ENCODE measurements around the gene CST11. TPM values are rescaled to one million over a fixed set of nuclear protein-coding genes. Genes with fewer than 3 reads are reported as not detected.
A peak's percentile ranks its signal among the peaks of the same experiment; 100 is the strongest.

The CST11 gene
- total and polyA plus RNA-seq, 7 experiments from 2014 or later = not detected

DNA sequence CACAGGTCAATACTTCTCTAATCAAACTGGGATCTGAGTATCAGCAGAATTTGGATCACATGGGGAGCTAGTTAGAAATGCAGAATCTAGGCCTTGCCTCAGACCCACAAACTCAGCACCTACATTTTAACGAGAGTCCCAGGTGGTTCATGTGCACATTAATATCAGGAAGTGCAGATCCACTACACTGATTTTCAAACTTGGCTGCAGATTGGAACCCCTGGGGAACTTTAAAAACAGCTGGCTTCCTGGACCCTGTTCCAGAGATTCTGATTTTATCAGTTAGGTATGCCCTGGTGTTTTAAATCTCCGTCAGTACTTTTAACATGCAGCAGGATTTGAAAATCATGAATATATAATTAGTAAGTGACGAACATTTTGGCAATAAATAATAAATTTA lies 36.3 kb upstream of the CST11 start:
- Mint-ChIP-seq H3K27me3 (peaks cover 0 to 5% (median 0%) of the 10 kb centered on the region in 5 donors), H3K9me3 (no peaks in the 10 kb centered on the region), H3K36me3 (no peaks in the 10 kb centered on the region), H3K4me3 (no peak overlapping the region), H3K4me1 (peaks cover 0 to 2% (median 0%) of the 10 kb centered on the region in 7 donors), H3K27ac (no peak overlapping the region)
- Histone ChIP-seq H3K27ac (ENCODE audit: low read depth, low read length) (no peak overlapping the region), H3K27me3 (ENCODE audit: control insufficient read depth in 2 of 2, insufficient read depth in 2 of 2, low read length in 2 of 2) (no peaks in the 10 kb centered on the region), H3K4me3 (ENCODE audit: low read length) (no peak overlapping the region), H3K9me3 (ENCODE audit: control insufficient read depth in 2 of 3, low read length in 3 of 3) (no peaks in the 10 kb centered on the region), H3K36me3 (ENCODE audit: control insufficient read depth in 2 of 3, insufficient read depth in 3 of 3, low read length in 3 of 3) (no peaks in the 10 kb centered on the region), H3K4me1 (ENCODE audit: control insufficient read depth in 2 of 2, insufficient read depth in 2 of 2, low read length in 2 of 2) (no peaks in the 10 kb centered on the region)
- DNase-seq = no peak
- ChIA-PET POLR2A (interaction anchor here (0.9 kb wide), 1 partner anchor 17 kb away, joined by 3 read pairs; no protein-coding TSS in a partner anchor), CTCF (no interaction called here)
- no peak for ATAC-seq
- intact Hi-C loops (cut with micrococcal nuclease) = no loop called here

DNA sequence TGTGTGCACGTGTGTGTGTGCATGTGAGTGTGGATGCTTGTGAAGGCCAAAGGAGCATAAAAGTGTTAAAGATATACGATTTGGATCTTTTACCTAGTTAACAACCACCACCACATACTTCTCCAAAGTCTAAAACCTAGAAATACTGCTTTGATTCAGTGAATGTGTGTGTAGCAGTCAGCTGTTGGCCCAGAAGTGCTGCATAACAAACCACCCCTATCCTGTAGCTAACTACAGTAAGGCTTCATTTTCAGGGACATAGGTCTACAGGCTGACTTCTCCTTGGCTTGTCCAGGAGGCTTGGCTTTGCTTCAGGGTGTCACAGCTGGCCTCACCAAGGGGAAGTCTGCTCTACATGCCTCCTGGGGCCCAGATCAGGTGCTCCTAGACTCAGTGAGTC lies 35.8 kb upstream of the CST11 start:
- Mint-ChIP-seq H3K27ac (no peak overlapping the region), H3K27me3 (peaks cover 0 to 6% (median 0%) of the 10 kb centered on the region in 5 donors), H3K4me1 (peaks cover 0 to 2% (median 0%) of the 10 kb centered on the region in 7 donors), H3K4me3 (no peak overlapping the region), H3K9me3 (no peaks in the 10 kb centered on the region), H3K36me3 (no peaks in the 10 kb centered on the region)
- DNase-seq (no peak), ATAC-seq (no peak)
- H3K4me1 ChIP-seq (ENCODE audit: control insufficient read depth in 2 of 2, insufficient read depth in 2 of 2, low read length in 2 of 2) = no peaks in the 10 kb centered on the region
- CTCF ChIA-PET = no interaction called here
- intact Hi-C loops (cut with micrococcal nuclease) = no loop called here
- H3K27ac ChIP-seq (ENCODE audit: low read depth, low read length) = no peak overlapping the region
- no peaks in the 10 kb centered on the region for H3K36me3 ChIP-seq (ENCODE audit: control insufficient read depth in 2 of 3, insufficient read depth in 3 of 3, low read length in 3 of 3)
- no peaks in the 10 kb centered on the region for H3K27me3 ChIP-seq (ENCODE audit: control insufficient read depth in 2 of 2, insufficient read depth in 2 of 2, low read length in 2 of 2)
- no peaks in the 10 kb centered on the region for H3K9me3 ChIP-seq (ENCODE audit: control insufficient read depth in 2 of 3, low read length in 3 of 3)
- POLR2A ChIA-PET = interaction anchor here (0.9 kb wide), 1 partner anchor 17 kb away, joined by 3 read pairs; no protein-coding TSS in a partner anchor
- no peak overlapping the region for H3K4me3 ChIP-seq (ENCODE audit: low read length)

DNA sequence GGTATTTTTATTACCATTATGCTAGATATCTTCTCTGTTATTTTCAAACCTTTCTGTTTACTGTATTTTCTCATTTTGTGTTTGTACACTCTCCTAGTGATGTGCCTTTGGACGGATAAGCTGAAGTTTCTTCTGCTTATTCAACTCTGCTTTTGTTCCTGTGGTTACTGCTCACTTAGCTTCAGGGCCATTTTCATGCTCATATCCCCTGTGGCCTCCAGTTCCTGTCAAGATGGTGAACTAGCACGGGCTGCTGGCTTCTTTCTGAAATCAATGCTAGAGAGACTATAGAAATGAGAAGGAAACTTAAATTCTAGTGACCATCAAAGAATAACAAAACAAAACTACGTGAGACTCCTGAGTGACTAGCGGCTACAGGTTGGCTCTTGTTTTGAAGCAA lies 31.4 kb upstream of the CST11 start:
- POLR2A ChIA-PET = interaction anchor here (0.7 kb wide), 1 partner anchor 1469 kb away, joined by 3 read pairs; no protein-coding TSS in a partner anchor
- H3K36me3 Mint-ChIP-seq = no peaks in the 10 kb centered on the region
- peaks cover 0 to 1% (median 0%) of the 10 kb centered on the region in 11 donors for H3K9me3 Mint-ChIP-seq
- Histone ChIP-seq H3K4me3 (ENCODE audit: low read length) (no peak overlapping the region), H3K4me1 (ENCODE audit: control insufficient read depth in 2 of 2, insufficient read depth in 2 of 2, low read length in 2 of 2) (no peaks in the 10 kb centered on the region), H3K27ac (ENCODE audit: low read depth, low read length) (no peak overlapping the region), H3K27me3 (ENCODE audit: control insufficient read depth in 2 of 2, insufficient read depth in 2 of 2, low read length in 2 of 2) (no peaks in the 10 kb centered on the region), H3K36me3 (ENCODE audit: control insufficient read depth in 2 of 3, insufficient read depth in 3 of 3, low read length in 3 of 3) (no peaks in the 10 kb centered on the region), H3K9me3 (ENCODE audit: control insufficient read depth in 2 of 3, low read length in 3 of 3) (no peaks in the 10 kb centered on the region)
- intact Hi-C loops (cut with micrococcal nuclease) = no loop called here
- ATAC-seq (no peak), DNase-seq (no peak)
- no peak overlapping the region for H3K27ac Mint-ChIP-seq
- no peaks in the 10 kb centered on the region for H3K4me1 Mint-ChIP-seq
- CTCF ChIA-PET = no interaction called here
- H3K4me3 Mint-ChIP-seq = no peak overlapping the region
- H3K27me3 Mint-ChIP-seq = peaks cover 0 to 10% (median 5%) of the 10 kb centered on the region in 5 donors

DNA sequence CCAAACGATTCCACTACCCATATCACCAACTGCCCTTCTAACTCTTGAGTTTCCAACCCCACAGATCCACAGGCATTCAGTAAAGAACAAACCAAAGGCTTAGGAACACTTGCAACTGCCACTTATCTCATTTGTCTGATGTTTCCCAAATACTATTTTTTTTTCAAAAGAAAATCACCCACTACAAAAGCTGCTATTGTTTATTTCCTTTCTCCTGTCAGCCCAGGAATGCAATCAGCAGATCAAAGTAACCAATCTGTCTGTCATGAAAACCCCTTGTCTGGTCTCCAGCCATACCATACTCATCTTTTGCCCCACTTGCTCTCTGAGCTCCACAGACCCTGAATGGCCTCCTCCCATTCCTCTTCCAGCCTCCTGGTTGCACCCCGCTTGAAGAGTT lies 29.5 kb upstream of the CST11 start:
- Mint-ChIP-seq H3K4me1 (no peaks in the 10 kb centered on the region), H3K27me3 (peaks cover 0 to 7% (median 5%) of the 10 kb centered on the region in 5 donors), H3K27ac (no peak overlapping the region), H3K4me3 (no peak overlapping the region), H3K9me3 (peaks cover 0 to 1% (median 0%) of the 10 kb centered on the region in 11 donors), H3K36me3 (no peaks in the 10 kb centered on the region)
- Histone ChIP-seq H3K4me1 (ENCODE audit: control insufficient read depth in 2 of 2, insufficient read depth in 2 of 2, low read length in 2 of 2) (no peaks in the 10 kb centered on the region), H3K27ac (ENCODE audit: low read depth, low read length) (no peak overlapping the region), H3K9me3 (ENCODE audit: control insufficient read depth in 2 of 3, low read length in 3 of 3) (no peaks in the 10 kb centered on the region), H3K36me3 (ENCODE audit: control insufficient read depth in 2 of 3, insufficient read depth in 3 of 3, low read length in 3 of 3) (no peaks in the 10 kb centered on the region), H3K27me3 (ENCODE audit: control insufficient read depth in 2 of 2, insufficient read depth in 2 of 2, low read length in 2 of 2) (no peaks in the 10 kb centered on the region), H3K4me3 (ENCODE audit: low read length) (no peak overlapping the region)
- ATAC-seq (no peak), DNase-seq (no peak)
- intact Hi-C loops (cut with micrococcal nuclease) = no loop called here
- CTCF ChIA-PET = no interaction called here
- POLR2A ChIA-PET = no interaction called here

DNA sequence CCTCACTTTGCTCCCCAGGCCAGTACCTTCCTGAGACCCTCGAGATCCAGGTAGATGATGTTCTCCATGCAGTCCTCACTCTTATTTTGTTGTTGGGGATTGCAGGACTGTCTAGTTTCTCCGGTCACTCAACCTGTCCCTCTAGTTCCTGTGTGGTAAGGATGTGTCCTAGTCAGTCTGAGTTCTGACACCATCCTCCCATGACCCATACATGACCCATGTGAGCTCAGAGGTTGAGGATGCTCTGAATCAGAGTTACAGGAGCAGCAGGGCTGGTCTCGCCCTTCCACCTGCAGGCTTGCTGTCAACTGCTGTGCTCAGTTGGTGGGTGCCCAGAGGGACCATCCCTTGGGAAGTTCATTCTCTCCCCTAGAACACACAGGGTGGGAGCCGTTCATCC lies 26.4 kb upstream of the CST11 start:
- Mint-ChIP-seq H3K27ac (no peak overlapping the region), H3K4me3 (no peak overlapping the region), H3K4me1 (no peaks in the 10 kb centered on the region), H3K9me3 (peaks cover 0 to 1% (median 0%) of the 10 kb centered on the region in 11 donors), H3K27me3 (peaks cover 0 to 8% (median 4%) of the 10 kb centered on the region in 5 donors), H3K36me3 (no peaks in the 10 kb centered on the region)
- H3K4me3 ChIP-seq (ENCODE audit: low read length) = no peak overlapping the region
- DNase-seq = no peak
- intact Hi-C loops (cut with micrococcal nuclease) = no loop called here
- CTCF ChIA-PET = no interaction called here
- no peaks in the 10 kb centered on the region for H3K4me1 ChIP-seq (ENCODE audit: control insufficient read depth in 2 of 2, insufficient read depth in 2 of 2, low read length in 2 of 2)
- no peaks in the 10 kb centered on the region for H3K36me3 ChIP-seq (ENCODE audit: control insufficient read depth in 2 of 3, insufficient read depth in 3 of 3, low read length in 3 of 3)
- ATAC-seq = no peak
- H3K27ac ChIP-seq (ENCODE audit: low read depth, low read length) = no peak overlapping the region
- H3K27me3 ChIP-seq (ENCODE audit: control insufficient read depth in 2 of 2, insufficient read depth in 2 of 2, low read length in 2 of 2) = no peaks in the 10 kb centered on the region
- POLR2A ChIA-PET = no interaction called here
- H3K9me3 ChIP-seq (ENCODE audit: control insufficient read depth in 2 of 3, low read length in 3 of 3) = no peaks in the 10 kb centered on the region

DNA sequence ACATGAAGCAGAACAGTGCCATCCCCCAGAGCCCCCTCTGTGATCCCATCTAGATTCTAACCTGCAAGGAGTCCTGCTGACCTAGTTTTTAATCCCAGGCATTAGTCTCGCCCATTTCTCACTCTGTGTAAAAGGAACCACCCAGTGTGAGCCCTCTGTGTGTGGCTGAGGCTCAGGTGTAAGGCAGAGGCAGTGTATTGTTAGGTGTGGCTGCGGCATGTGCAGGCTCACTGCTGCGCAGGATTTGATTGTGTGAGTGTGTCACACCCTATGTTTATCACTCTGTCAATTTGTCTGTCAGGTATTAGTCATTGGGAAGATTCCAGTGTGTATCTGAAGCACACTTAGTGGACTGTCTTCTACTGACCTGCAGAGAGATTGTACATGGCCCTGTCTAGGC lies 24.5 kb upstream of the CST11 start:
- POLR2A ChIA-PET = no interaction called here
- intact Hi-C loops (cut with micrococcal nuclease) = no loop called here

DNA sequence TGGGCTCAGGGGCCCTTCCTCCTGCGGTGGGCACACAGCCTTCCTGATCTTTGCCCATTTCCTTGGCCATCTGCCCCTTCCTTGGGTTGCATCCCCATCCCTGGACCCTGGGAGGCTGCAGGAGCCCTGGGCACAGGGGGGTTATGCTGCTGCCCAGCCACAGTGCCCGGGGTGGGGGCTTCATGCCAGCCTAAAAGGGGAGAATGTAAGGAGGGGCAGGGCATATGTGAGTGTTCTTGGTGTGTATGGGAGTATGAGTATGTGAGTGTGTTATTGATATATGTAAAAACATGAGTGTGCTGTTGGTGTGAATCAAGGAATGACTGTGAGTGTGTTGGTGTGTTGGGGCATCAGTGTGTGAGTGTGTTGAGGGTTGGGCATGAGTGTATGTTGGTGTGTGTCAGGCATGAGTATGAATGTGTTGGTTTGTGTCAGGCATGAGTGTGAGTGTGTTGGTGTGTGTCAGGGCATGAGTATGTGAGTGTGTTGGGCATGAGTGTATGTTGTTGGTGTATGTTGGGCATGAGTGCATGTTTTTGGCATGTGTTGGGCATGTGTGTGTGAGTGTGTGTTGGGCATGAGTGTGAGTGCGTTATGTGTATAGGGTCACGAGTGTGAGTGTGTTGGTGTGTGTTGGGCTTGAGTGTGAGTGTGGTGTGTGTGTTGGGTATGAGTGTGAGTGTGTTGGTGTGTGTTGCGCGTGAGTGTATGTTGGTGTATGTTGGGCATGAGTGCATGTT lies 23.5 kb upstream of the CST11 start:
- H3K27me3 ChIP-seq (ENCODE audit: control insufficient read depth in 2 of 2, insufficient read depth in 2 of 2, low read length in 2 of 2) = no peaks in the 10 kb centered on the region
- no peak overlapping the region for H3K27ac ChIP-seq (ENCODE audit: low read depth, low read length)
- ChIA-PET POLR2A (no interaction called here), CTCF (no interaction called here)
- H3K36me3 ChIP-seq (ENCODE audit: control insufficient read depth in 2 of 3, insufficient read depth in 3 of 3, low read length in 3 of 3) = no peaks in the 10 kb centered on the region
- intact Hi-C loops (cut with micrococcal nuclease) = no loop called here
- H3K4me1 Mint-ChIP-seq = no peaks in the 10 kb centered on the region
- H3K9me3 ChIP-seq (ENCODE audit: control insufficient read depth in 2 of 3, low read length in 3 of 3) = no peaks in the 10 kb centered on the region
- no peaks in the 10 kb centered on the region for H3K36me3 Mint-ChIP-seq
- H3K27ac Mint-ChIP-seq = no peak overlapping the region
- no peaks in the 10 kb centered on the region for H3K4me1 ChIP-seq (ENCODE audit: control insufficient read depth in 2 of 2, insufficient read depth in 2 of 2, low read length in 2 of 2)
- ATAC-seq (no peak), DNase-seq (no peak)
- H3K27me3 Mint-ChIP-seq = peaks cover 0 to 20% (median 10%) of the 10 kb centered on the region in 5 donors
- H3K4me3 ChIP-seq (ENCODE audit: low read length) = no peak overlapping the region
- no peaks in the 10 kb centered on the region for H3K9me3 Mint-ChIP-seq
- H3K4me3 Mint-ChIP-seq = no peak overlapping the region

More for the DNA sequence above, 24.5 kb upstream of the CST11 start:
- no peaks in the 10 kb centered on the region for H3K27me3 ChIP-seq (ENCODE audit: control insufficient read depth in 2 of 2, insufficient read depth in 2 of 2, low read length in 2 of 2)
- no peak for DNase-seq
- Mint-ChIP-seq H3K36me3 (no peaks in the 10 kb centered on the region), H3K4me3 (no peak overlapping the region), H3K4me1 (no peaks in the 10 kb centered on the region), H3K27me3 (peaks cover 2 to 14% (median 12%) of the 10 kb centered on the region in 5 donors), H3K27ac (no peak overlapping the region), H3K9me3 (no peaks in the 10 kb centered on the region)
- H3K36me3 ChIP-seq (ENCODE audit: control insufficient read depth in 2 of 3, insufficient read depth in 3 of 3, low read length in 3 of 3) = no peaks in the 10 kb centered on the region
- no peaks in the 10 kb centered on the region for H3K9me3 ChIP-seq (ENCODE audit: control insufficient read depth in 2 of 3, low read length in 3 of 3)
- H3K27ac ChIP-seq (ENCODE audit: low read depth, low read length) = no peak overlapping the region
- CTCF ChIA-PET = no interaction called here
- peak; percentile 56 for ATAC-seq
- no peaks in the 10 kb centered on the region for H3K4me1 ChIP-seq (ENCODE audit: control insufficient read depth in 2 of 2, insufficient read depth in 2 of 2, low read length in 2 of 2)
- H3K4me3 ChIP-seq (ENCODE audit: low read length) = no peak overlapping the region
